HCT116 (cell line): Measurements from ENCODE around the gene CCL1. TPM values are rescaled to one million over a fixed set of nuclear protein-coding genes. Genes with fewer than 3 reads are reported as not detected.

Experiments
- ATAC-seq: fragments of 200-7000 bp; cut with Tn5 transposase; 2 replicates; pipeline ENCODE4 v1.9.1; 2020; ENCODE audit warnings: mild to moderate bottlenecking, moderate library complexity
- BruUV-seq: library from RNA; stranded (reverse); fragments of 400-500 nt; replicated peaks from 2 replicates; lab custom pipeline; 2021; lab: Mats Ljungman, UMichigan
- CTCF ChIA-PET: fragments of 300-600 bp; sonication (Branson Sonifier 250); formaldehyde crosslinking; loops from one replicate; lab custom pipeline; 2021; ENCODE audit warnings: antibody characterized with exemption; lab: Charles Lee
- POLR2A ChIA-PET: fragments of 300-600, 350-600 bp; sonication (Branson Sonifier 250); formaldehyde crosslinking; loops from one replicate; lab custom pipeline; 2021; ENCODE audit warnings: antibody characterized with exemption; lab: Charles Lee
- RAD21 ChIA-PET, 2 experiments: fragments of 300-600 bp; sonication (Branson Sonifier 250); formaldehyde crosslinking; loops; one replicate each; lab custom pipeline; 2023; ENCODE audit warnings: low total read pairs in 2 of 2; ENCODE audit not compliant: uncharacterized antibody in 2 of 2, unreplicated experiment in 2 of 2, low non-redundant PET in 1 of 2; lab: Charles Lee
- DNase-seq: peaks from one replicate; pipeline ENCODE4 v3.0.0-alpha.2; 2010; ENCODE audit warnings: low read depth, low spot score
- H2AFZ ChIP-seq: fragments of 200-600 bp; shearing (Covaris generic), sonication (generic); 2 replicates; pipeline ENCODE4 v1.6.1; 2017; ENCODE audit warnings: low read depth, mixed run types, mixed read lengths, antibody characterized with exemption, low read length; ENCODE audit not compliant: poor library complexity, severe bottlenecking
- H3K27ac ChIP-seq: 2 replicates; pipeline ENCODE4 v1.5.1; 2012; ENCODE audit warnings: low read depth, low read length
- H3K27me3 ChIP-seq: fragments of 200-600 bp; sonication (generic); 2 replicates; pipeline ENCODE4 v1.6.1; 2016; ENCODE audit warnings: mixed run types, low read length, mixed read lengths; ENCODE audit not compliant: insufficient read depth
- H3K36me3 ChIP-seq, 2 experiments: fragments of 200-500 bp in 1 of 2; fragments of 200-600 bp in 1 of 2; sonication (Bioruptor generic) in 1 of 2; sonication (generic) in 1 of 2; 2 replicates each; pipeline versions ENCODE4 v1.5.1 to v1.6.1; 2014 to 2016; ENCODE audit warnings: low read length in 2 of 2, inconsistent platforms in 1 of 2, mixed read lengths in 1 of 2, mixed run types in 1 of 2; ENCODE audit not compliant: insufficient read depth in 2 of 2, control insufficient read depth in 1 of 2
- H3K4me1 ChIP-seq, 2 experiments: fragments of 200-600 bp in 1 of 2; sonication (generic) in 1 of 2; 2 replicates each; pipeline versions ENCODE4 v1.5.1 to v1.6.1; 2012 to 2017; ENCODE audit warnings: low read length in 2 of 2, inconsistent platforms in 1 of 2, mild to moderate bottlenecking in 1 of 2, mixed read lengths in 1 of 2, mixed run types in 1 of 2, moderate library complexity in 1 of 2; ENCODE audit not compliant: insufficient read depth in 2 of 2, control insufficient read depth in 1 of 2
- H3K4me2 ChIP-seq: fragments of 200-600 bp; sonication (generic); 2 replicates; pipeline ENCODE4 v1.6.1; 2017; ENCODE audit warnings: mixed run types, low read length, mixed read lengths
- H3K4me3 ChIP-seq, 2 experiments: fragments of 200-600 bp in 1 of 2; sonication (generic) in 1 of 2; replicated peaks in 1 of 2; 2 replicates each; pipeline ENCODE4 v1.5.1; 2011 to 2016; ENCODE audit warnings: low read length in 2 of 2, control low read depth in 1 of 2, low read depth in 1 of 2, mild to moderate bottlenecking in 1 of 2, mixed read lengths in 1 of 2, mixed run types in 1 of 2
- H3K79me2 ChIP-seq: fragments of 200-600 bp; sonication (generic); 2 replicates; pipeline ENCODE4 v1.6.1; 2017; ENCODE audit warnings: mild to moderate bottlenecking, mixed run types, low read length, moderate library complexity, mixed read lengths; ENCODE audit not compliant: insufficient read depth
- H3K9ac ChIP-seq: fragments of 200-600 bp; sonication (generic); 2 replicates; pipeline ENCODE4 v1.6.1; 2016; ENCODE audit warnings: low read length, mixed read lengths
- H3K9me2 ChIP-seq: fragments of 200-600 bp; sonication (generic), shearing (Covaris generic); 2 replicates; pipeline ENCODE4 v1.6.1; 2017; ENCODE audit warnings: mixed run types, mild to moderate bottlenecking, moderate library complexity; ENCODE audit not compliant: insufficient read depth
- H3K9me3 ChIP-seq, 2 experiments: fragments of 200-500 bp in 1 of 2; fragments of 200-600 bp in 1 of 2; sonication (Bioruptor generic) in 1 of 2; sonication (generic) in 1 of 2; 2 replicates each; pipeline ENCODE4 v1.6.1; 2014 to 2017; ENCODE audit warnings: low read length in 2 of 2, mixed read lengths in 2 of 2, inconsistent platforms in 1 of 2, low read depth in 1 of 2, mild to moderate bottlenecking in 1 of 2, mixed run types in 1 of 2, moderate library complexity in 1 of 2; ENCODE audit not compliant: control insufficient read depth in 1 of 2, insufficient read depth in 1 of 2
- H4K20me1 ChIP-seq: fragments of 200-600 bp; sonication (generic), shearing (Covaris generic); 2 replicates; pipeline ENCODE4 v1.6.1; 2017; ENCODE audit warnings: mixed run types, mild to moderate bottlenecking, moderate library complexity; ENCODE audit not compliant: insufficient read depth
- CBX3 ChIP-seq: IDR thresholded peaks from 2 replicates; pipeline ENCODE4 v1.6.1; 2012; ENCODE audit warnings: low read depth
- REST ChIP-seq: IDR thresholded peaks from 2 replicates; pipeline ENCODE4 v1.6.1; 2012; ENCODE audit warnings: low read depth
- intact Hi-C: fragments of 100-400 bp; cut with micrococcal nuclease; formaldehyde crosslinking; loops from 2 replicates; pipeline ENCODE4 v1.10.0; 2022
- total RNA-seq: library from RNA; stranded (reverse); gene quantifications from one replicate; pipeline ENCODE4 v1.2.1, GENCODE V29; 2021; ENCODE audit not compliant: unreplicated experiment
- TF ChIP-seq, protein P1 (sequence below), 3 experiments: fragments of 200-600 bp in 1 of 3; sonication (generic) in 1 of 3; IDR thresholded peaks in 2 of 3; conservative IDR thresholded peaks in 1 of 3; 2 replicates each; pipeline ENCODE4 v1.5.1; 2012 to 2017; ENCODE audit warnings: low read depth in 2 of 3, low read length in 2 of 3, antibody characterized with exemption in 1 of 3, borderline replicate concordance in 1 of 3, control low read depth in 1 of 3, mild to moderate bottlenecking in 1 of 3, mixed read lengths in 1 of 3, mixed run types in 1 of 3, moderate library complexity in 1 of 3; ENCODE audit not compliant: insufficient read depth in 1 of 3

The CCL1 gene
- total RNA-seq, 1 experiment from 2014 or later = not detected

GRCh38 chr17:34365340-34365739 lies 2.3 kb upstream of the CCL1 start:
- ChIA-PET CTCF (no interaction called here), RAD21 (no interaction called here), POLR2A (no interaction called here)
- no TSS peak for BruUV-seq
- no peak overlapping the region for H3K4me3 ChIP-seq
- H3K79me2 ChIP-seq = no peaks in the 10 kb centered on the region
- no peaks in the 10 kb centered on the region for H4K20me1 ChIP-seq
- no peak overlapping the region for H3K4me2 ChIP-seq
- H3K9me3 ChIP-seq = no peaks in the 10 kb centered on the region
- no peak for ATAC-seq
- H3K27me3 ChIP-seq = peaks cover 17% of the 10 kb centered on the region; the same call in 1 of the 2 replicates
- H3K9ac ChIP-seq = no peak overlapping the region
- no peaks in the 10 kb centered on the region for H3K4me1 ChIP-seq
- no peak overlapping the region for H2AFZ ChIP-seq
- intact Hi-C loops = no loop called here
- H3K36me3 ChIP-seq = no peaks in the 10 kb centered on the region
- TF ChIP-seq, protein P1, sequence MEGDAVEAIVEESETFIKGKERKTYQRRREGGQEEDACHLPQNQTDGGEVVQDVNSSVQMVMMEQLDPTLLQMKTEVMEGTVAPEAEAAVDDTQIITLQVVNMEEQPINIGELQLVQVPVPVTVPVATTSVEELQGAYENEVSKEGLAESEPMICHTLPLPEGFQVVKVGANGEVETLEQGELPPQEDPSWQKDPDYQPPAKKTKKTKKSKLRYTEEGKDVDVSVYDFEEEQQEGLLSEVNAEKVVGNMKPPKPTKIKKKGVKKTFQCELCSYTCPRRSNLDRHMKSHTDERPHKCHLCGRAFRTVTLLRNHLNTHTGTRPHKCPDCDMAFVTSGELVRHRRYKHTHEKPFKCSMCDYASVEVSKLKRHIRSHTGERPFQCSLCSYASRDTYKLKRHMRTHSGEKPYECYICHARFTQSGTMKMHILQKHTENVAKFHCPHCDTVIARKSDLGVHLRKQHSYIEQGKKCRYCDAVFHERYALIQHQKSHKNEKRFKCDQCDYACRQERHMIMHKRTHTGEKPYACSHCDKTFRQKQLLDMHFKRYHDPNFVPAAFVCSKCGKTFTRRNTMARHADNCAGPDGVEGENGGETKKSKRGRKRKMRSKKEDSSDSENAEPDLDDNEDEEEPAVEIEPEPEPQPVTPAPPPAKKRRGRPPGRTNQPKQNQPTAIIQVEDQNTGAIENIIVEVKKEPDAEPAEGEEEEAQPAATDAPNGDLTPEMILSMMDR (IDR thresholded peaks at IDR 0.05 in 2 of 3, conservative IDR thresholded peaks at IDR 0.05 in 1 of 3; ENCODE audit: borderline replicate concordance in 1 of 3, insufficient read depth in 1 of 3, low read depth in 2 of 3, low read length in 2 of 3) = no peak
- TF ChIP-seq CBX3 = no peak
- no peak for TF ChIP-seq REST
- TF ChIP-seq, all 23 proteins: peak for 0
- no peak for DNase-seq
- no peak overlapping the region for H3K27ac ChIP-seq
- H3K9me2 ChIP-seq = no peaks in the 10 kb centered on the region
